Measurements from ENCODE around the gene FADS2. TPM values are rescaled to one million over a fixed set of nuclear protein-coding genes. Genes with fewer than 3 reads are reported as not detected.

The FADS2 gene
- total and polyA plus RNA-seq, 10 of the 15 experiments (the other 5 are each of a cell fraction or from before 2014, with no cell fraction given): 3.3 to 313 (median 149) TPM

DNA sequence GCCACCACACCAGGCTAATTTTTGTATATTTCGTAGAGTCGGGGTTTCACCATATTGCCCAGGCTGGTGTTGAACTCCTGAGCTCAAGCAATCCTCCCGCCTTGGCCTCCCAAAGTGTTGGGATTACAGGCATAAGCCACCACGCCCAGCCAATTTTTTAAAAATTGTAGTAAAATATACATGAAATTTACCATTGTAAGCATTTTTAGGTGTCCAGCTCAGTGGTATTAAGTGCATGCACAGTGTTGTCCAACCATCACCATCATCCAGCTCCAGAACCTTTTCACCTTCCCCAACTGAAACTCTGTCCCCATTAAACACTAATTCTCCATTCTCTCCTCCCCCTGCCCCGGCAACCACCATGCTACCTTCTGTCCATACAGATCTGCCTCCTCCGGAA, 54.8 kb downstream of the FADS2 start:
- H3K4me1 ChIP-seq (ENCODE audit: control insufficient read depth, insufficient read depth, low read length): peaks cover 22% of the 10 kb centered on the region
- H3K27me3 ChIP-seq (replicated peaks in 1 of 2; ENCODE audit: control insufficient read depth in 2 of 2, insufficient read depth in 2 of 2, low read length in 1 of 2): no peaks in the 10 kb centered on the region; a peak in 1 of 4 replicates
- H3K4me2 ChIP-seq (ENCODE audit: control insufficient read depth, insufficient read depth): no peak overlapping the region
- 74% methylated on average over 6 of the region's 6 CpGs for WGBS (ENCODE audit: insufficient coverage, insufficient replicate concordance, low lambda C conversion rate, missing lambda C conversion rate)
- intact Hi-C loops (cut with micrococcal nuclease; ENCODE audit: unreplicated experiment): no loop called here
- TF ChIP-seq, protein P1, sequence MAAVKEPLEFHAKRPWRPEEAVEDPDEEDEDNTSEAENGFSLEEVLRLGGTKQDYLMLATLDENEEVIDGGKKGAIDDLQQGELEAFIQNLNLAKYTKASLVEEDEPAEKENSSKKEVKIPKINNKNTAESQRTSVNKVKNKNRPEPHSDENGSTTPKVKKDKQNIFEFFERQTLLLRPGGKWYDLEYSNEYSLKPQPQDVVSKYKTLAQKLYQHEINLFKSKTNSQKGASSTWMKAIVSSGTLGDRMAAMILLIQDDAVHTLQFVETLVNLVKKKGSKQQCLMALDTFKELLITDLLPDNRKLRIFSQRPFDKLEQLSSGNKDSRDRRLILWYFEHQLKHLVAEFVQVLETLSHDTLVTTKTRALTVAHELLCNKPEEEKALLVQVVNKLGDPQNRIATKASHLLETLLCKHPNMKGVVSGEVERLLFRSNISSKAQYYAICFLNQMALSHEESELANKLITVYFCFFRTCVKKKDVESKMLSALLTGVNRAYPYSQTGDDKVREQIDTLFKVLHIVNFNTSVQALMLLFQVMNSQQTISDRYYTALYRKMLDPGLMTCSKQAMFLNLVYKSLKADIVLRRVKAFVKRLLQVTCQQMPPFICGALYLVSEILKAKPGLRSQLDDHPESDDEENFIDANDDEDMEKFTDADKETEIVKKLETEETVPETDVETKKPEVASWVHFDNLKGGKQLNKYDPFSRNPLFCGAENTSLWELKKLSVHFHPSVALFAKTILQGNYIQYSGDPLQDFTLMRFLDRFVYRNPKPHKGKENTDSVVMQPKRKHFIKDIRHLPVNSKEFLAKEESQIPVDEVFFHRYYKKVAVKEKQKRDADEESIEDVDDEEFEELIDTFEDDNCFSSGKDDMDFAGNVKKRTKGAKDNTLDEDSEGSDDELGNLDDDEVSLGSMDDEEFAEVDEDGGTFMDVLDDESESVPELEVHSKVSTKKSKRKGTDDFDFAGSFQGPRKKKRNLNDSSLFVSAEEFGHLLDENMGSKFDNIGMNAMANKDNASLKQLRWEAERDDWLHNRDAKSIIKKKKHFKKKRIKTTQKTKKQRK (IDR thresholded peaks at IDR 0.05; ENCODE audit: low read depth, low read length): no peak
- TF ChIP-seq SMC3 (IDR thresholded peaks at IDR 0.05; ENCODE audit: borderline replicate concordance, low read length) (no peak), YY1 (IDR thresholded peaks at IDR 0.05; ENCODE audit: low read depth, low read length) (no peak), CREB1 (IDR thresholded peaks at IDR 0.05; ENCODE audit: low read depth) (no peak), KLF5 (IDR thresholded peaks at IDR 0.05; ENCODE audit: partially characterized antibody) (no peak), ATF7 (IDR thresholded peaks at IDR 0.05; ENCODE audit: low read depth) (no peak), ETV6 (conservative IDR thresholded peaks at IDR 0.05 in 1 of 2, IDR thresholded peaks at IDR 0.05 in 1 of 2; ENCODE audit: borderline replicate concordance in 1 of 2, low read depth in 1 of 2) (no peak), SPI1 (IDR thresholded peaks at IDR 0.05; ENCODE audit: borderline replicate concordance, insufficient read depth, low read depth, low read length) (no peak), LARP7 (IDR thresholded peaks at IDR 0.05) (no peak)
- TF ChIP-seq, protein P2, sequence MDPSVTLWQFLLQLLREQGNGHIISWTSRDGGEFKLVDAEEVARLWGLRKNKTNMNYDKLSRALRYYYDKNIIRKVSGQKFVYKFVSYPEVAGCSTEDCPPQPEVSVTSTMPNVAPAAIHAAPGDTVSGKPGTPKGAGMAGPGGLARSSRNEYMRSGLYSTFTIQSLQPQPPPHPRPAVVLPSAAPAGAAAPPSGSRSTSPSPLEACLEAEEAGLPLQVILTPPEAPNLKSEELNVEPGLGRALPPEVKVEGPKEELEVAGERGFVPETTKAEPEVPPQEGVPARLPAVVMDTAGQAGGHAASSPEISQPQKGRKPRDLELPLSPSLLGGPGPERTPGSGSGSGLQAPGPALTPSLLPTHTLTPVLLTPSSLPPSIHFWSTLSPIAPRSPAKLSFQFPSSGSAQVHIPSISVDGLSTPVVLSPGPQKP (IDR thresholded peaks at IDR 0.05; ENCODE audit: low read depth, low read length): no peak
- H3K36me3 ChIP-seq (ENCODE audit: control insufficient read depth in 2 of 2, insufficient read depth in 2 of 2, low read length in 1 of 2): no peaks in the 10 kb centered on the region
- ATAC-seq (no peak), DNase-seq (ENCODE audit: low read depth, low spot score) (no peak), FAIRE-seq (no peak)
- BruUV-seq (replicated peaks): no TSS peak
- no peaks in the 10 kb centered on the region; the same call in 2 of the 3 replicates for H3K9me3 ChIP-seq (replicated peaks; ENCODE audit: control insufficient read depth, insufficient read depth, low read length)
- H3K27ac ChIP-seq (ENCODE audit: control insufficient read depth, insufficient read depth): no peak overlapping the region
- CTCF ChIA-PET: interaction anchor here (1.2 to 2.2 kb wide), 3 partner anchors 10 to 221 kb away, joined by 4 to 6 read pairs (median 4); no protein-coding TSS in a partner anchor
- H3K79me2 ChIP-seq (ENCODE audit: control insufficient read depth, insufficient read depth, low read length): no peaks in the 10 kb centered on the region
- no peaks in the 10 kb centered on the region for H4K20me1 ChIP-seq (ENCODE audit: control insufficient read depth, insufficient read depth)
- POLR2A ChIA-PET: no interaction called here
- H3K9ac ChIP-seq (ENCODE audit: control insufficient read depth, insufficient read depth, low read length): no peak overlapping the region
- in situ Hi-C loops (cut with MboI): no loop called here
- SMC1A ChIA-PET (ENCODE audit: uncharacterized antibody, unreplicated experiment): interaction anchor here (1.5 to 2.5 kb wide), 3 partner anchors 9 to 198 kb away, joined by 3 to 11 read pairs (median 5); no protein-coding TSS in a partner anchor
- RAD21 ChIA-PET (ENCODE audit: unreplicated experiment): no interaction called here
- no peak overlapping the region for H2AFZ ChIP-seq (ENCODE audit: control insufficient read depth, low read depth, low read length)
- H3K4me3 ChIP-seq: no peak overlapping the region

Measured in GM12878 (cell line).